K562 (cell line): ENCODE data around the gene ATXN7L2. TPM values are rescaled to one million over a fixed set of nuclear protein-coding genes. Genes with fewer than 3 reads are reported as not detected.

ENCODE experiments used
- DACH1 ChIP-seq: fragments of 450-650 bp; IDR thresholded peaks from 2 replicates; pipeline ENCODE4 v1.6.1; 2018; ENCODE audit not compliant: partially characterized antibody
- FOXA3 ChIP-seq, 2 experiments: fragments of 450-650 bp in 1 of 2; sonication (generic) in 1 of 2; formaldehyde crosslinking; IDR thresholded peaks in 1 of 2; conservative IDR thresholded peaks in 1 of 2; 2 replicates each; pipeline versions ENCODE4 v1.4.0 to v1.8.0; 2020 to 2022; ENCODE audit warnings: mild to moderate bottlenecking in 2 of 2, missing genetic modification reagents in 1 of 2
- HDAC1 ChIP-seq, 2 experiments: fragments of 450-650 bp; IDR thresholded peaks; 2 replicates each; pipeline ENCODE4 v1.6.1; 2016 to 2017; ENCODE audit warnings: inconsistent platforms in 1 of 2, mild to moderate bottlenecking in 1 of 2, moderate library complexity in 1 of 2
- NCOA1 ChIP-seq: fragments of 450-650 bp; IDR thresholded peaks from 2 replicates; pipeline ENCODE4 v1.6.1; 2016; ENCODE audit warnings: low read depth
- RAD21 ChIP-seq, 2 experiments: fragments of 250-450 bp in 1 of 2; fragments of 450-650 bp in 1 of 2; sonication (Bioruptor Pico) in 1 of 2; formaldehyde crosslinking in 1 of 2; IDR thresholded peaks in 1 of 2; conservative IDR thresholded peaks in 1 of 2; 2 replicates each; pipeline versions ENCODE4 v1.4.0 to v1.8.0; 2020 to 2022; ENCODE audit warnings: mild to moderate bottlenecking in 2 of 2, moderate library complexity in 1 of 2
- TOE1 ChIP-seq, 2 experiments: fragments of 450-650 bp in 1 of 2; sonication (generic) in 1 of 2; formaldehyde crosslinking in 1 of 2; IDR thresholded peaks; 2 replicates each; pipeline versions ENCODE4 v1.7.1 to v1.8.0; 2016 to 2022; ENCODE audit warnings: borderline replicate concordance in 2 of 2, mild to moderate bottlenecking in 2 of 2, antibody characterized with exemption in 1 of 2, inconsistent platforms in 1 of 2, low read depth in 1 of 2, missing genetic modification reagents in 1 of 2, moderate library complexity in 1 of 2
- TRIM24 ChIP-seq, 2 experiments: fragments of 450-650 bp; IDR thresholded peaks; 2 replicates each; pipeline ENCODE4 v1.6.1; 2016
- ZNF12 ChIP-seq: sonication (generic); formaldehyde crosslinking; IDR thresholded peaks from 2 replicates; pipeline ENCODE4 v1.4.0; 2020; ENCODE audit warnings: mild to moderate bottlenecking, missing genetic modification reagents
- ZNF75A ChIP-seq: fragments of 450-650 bp; formaldehyde crosslinking; IDR thresholded peaks from 2 replicates; pipeline ENCODE4 v1.4.0; 2020; ENCODE audit warnings: mild to moderate bottlenecking
- polyA plus RNA-seq, 8 experiments: library from polyadenylated mRNA; depleted of rRNA in 4 of 8; stranded (reverse) in 5 of 8; unstranded in 3 of 8; fragments of >200 nt; fragmentation: Nextera tagmentation in 2 of 8; fragmentation: Illumina TruSeq in 1 of 8; extraction: Ambion mirVana in 2 of 8; extraction: Trizol in 1 of 8; gene quantifications; 2 replicates each; pipeline versions ENCODE4 v1.2.1 to v1.2.3, GENCODE V29; 2011 to 2014; ENCODE audit warnings: inconsistent platforms in 1 of 8, missing spikeins in 1 of 8
- total RNA-seq, 7 experiments: library from RNA; depleted of rRNA in 6 of 7; stranded (reverse); fragments of >200 nt in 6 of 7; fragmentation: Illumina TruSeq in 2 of 7; extraction: Trizol in 2 of 7; gene quantifications; 2 replicates each; pipeline versions ENCODE4 v1.2.1 to v1.2.3, GENCODE V29; 2011 to 2021; ENCODE audit warnings: low replicate concordance in 1 of 7
- TF ChIP-seq, protein P1 (sequence below), 2 experiments: fragments of 450-650 bp; IDR thresholded peaks; 2 replicates each; pipeline ENCODE4 v1.6.1; 2018; ENCODE audit warnings: mild to moderate bottlenecking in 2 of 2, low read depth in 1 of 2; ENCODE audit not compliant: partially characterized antibody in 2 of 2
- TF ChIP-seq, protein P2 (sequence below): sonication (generic); formaldehyde crosslinking; IDR thresholded peaks from 2 replicates; pipeline ENCODE4 v1.8.1; 2023; ENCODE audit warnings: mild to moderate bottlenecking, missing genetic modification reagents
- TF ChIP-seq, protein P3 (sequence below): sonication (generic); formaldehyde crosslinking; IDR thresholded peaks from 2 replicates; pipeline ENCODE4 v1.8.0; 2022; ENCODE audit warnings: missing genetic modification reagents, mild to moderate bottlenecking, moderate library complexity, borderline replicate concordance
- TF ChIP-seq, protein P4 (sequence below): sonication (generic); formaldehyde crosslinking; IDR thresholded peaks from 2 replicates; pipeline ENCODE4 v1.8.0; 2022; ENCODE audit warnings: mild to moderate bottlenecking, missing genetic modification reagents, borderline replicate concordance

Gene ATXN7L2
- total and polyA plus RNA-seq, 9 of the 15 experiments (the other 6 are each of a cell fraction or from before 2014, with no cell fraction given) = 0.21 to 10.4 (median 5.8) TPM

DNA sequence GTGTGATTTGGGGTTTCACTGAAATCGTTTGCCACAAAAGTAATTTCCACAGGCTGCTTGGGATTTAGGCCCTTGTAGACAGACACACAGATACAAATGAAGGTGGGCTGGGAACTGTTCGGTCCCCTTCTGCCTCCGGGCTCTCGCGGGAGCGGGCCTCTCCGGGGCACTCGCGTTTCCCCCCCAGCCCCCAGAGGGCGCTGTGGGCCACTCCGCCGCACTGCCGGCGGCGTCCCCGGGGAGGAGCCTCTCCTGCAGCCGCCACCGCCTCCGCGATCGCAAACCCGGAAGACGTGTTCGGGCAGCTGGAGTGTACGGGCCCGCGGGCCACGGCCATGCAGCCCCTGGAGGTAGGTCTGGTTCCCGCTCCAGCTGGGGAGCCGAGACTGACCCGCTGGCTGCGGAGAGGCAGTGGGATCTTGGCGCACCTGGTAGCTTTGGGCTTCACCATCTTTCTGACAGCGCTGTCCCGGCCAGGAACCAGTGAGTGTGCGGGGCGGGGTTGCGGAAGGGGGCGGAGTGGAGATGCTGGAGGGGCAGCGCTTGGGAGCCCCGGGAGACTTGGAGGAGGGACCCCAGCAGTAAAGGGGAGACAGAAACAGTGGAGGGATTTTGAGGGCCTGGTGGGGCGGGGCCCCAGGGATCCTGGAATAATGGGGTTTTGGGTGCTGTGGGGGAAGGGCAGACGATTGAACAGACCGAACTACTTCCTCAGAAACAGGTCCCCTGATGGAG lies 10.3 kb downstream of the ATXN7L2 start, which contains the start of gene CYB561D1 (continued):
- TF ChIP-seq, protein P1, sequence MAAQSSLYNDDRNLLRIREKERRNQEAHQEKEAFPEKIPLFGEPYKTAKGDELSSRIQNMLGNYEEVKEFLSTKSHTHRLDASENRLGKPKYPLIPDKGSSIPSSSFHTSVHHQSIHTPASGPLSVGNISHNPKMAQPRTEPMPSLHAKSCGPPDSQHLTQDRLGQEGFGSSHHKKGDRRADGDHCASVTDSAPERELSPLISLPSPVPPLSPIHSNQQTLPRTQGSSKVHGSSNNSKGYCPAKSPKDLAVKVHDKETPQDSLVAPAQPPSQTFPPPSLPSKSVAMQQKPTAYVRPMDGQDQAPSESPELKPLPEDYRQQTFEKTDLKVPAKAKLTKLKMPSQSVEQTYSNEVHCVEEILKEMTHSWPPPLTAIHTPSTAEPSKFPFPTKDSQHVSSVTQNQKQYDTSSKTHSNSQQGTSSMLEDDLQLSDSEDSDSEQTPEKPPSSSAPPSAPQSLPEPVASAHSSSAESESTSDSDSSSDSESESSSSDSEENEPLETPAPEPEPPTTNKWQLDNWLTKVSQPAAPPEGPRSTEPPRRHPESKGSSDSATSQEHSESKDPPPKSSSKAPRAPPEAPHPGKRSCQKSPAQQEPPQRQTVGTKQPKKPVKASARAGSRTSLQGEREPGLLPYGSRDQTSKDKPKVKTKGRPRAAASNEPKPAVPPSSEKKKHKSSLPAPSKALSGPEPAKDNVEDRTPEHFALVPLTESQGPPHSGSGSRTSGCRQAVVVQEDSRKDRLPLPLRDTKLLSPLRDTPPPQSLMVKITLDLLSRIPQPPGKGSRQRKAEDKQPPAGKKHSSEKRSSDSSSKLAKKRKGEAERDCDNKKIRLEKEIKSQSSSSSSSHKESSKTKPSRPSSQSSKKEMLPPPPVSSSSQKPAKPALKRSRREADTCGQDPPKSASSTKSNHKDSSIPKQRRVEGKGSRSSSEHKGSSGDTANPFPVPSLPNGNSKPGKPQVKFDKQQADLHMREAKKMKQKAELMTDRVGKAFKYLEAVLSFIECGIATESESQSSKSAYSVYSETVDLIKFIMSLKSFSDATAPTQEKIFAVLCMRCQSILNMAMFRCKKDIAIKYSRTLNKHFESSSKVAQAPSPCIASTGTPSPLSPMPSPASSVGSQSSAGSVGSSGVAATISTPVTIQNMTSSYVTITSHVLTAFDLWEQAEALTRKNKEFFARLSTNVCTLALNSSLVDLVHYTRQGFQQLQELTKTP (IDR thresholded peaks at IDR 0.05; ENCODE audit: low read depth in 1 of 2, partially characterized antibody in 2 of 2) = peak in 1 of 2 experiments; percentile 82
- TF ChIP-seq, protein P2, sequence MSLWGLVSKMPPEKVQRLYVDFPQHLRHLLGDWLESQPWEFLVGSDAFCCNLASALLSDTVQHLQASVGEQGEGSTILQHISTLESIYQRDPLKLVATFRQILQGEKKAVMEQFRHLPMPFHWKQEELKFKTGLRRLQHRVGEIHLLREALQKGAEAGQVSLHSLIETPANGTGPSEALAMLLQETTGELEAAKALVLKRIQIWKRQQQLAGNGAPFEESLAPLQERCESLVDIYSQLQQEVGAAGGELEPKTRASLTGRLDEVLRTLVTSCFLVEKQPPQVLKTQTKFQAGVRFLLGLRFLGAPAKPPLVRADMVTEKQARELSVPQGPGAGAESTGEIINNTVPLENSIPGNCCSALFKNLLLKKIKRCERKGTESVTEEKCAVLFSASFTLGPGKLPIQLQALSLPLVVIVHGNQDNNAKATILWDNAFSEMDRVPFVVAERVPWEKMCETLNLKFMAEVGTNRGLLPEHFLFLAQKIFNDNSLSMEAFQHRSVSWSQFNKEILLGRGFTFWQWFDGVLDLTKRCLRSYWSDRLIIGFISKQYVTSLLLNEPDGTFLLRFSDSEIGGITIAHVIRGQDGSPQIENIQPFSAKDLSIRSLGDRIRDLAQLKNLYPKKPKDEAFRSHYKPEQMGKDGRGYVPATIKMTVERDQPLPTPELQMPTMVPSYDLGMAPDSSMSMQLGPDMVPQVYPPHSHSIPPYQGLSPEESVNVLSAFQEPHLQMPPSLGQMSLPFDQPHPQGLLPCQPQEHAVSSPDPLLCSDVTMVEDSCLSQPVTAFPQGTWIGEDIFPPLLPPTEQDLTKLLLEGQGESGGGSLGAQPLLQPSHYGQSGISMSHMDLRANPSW = peak; percentile 77; the same call in 1 of the 2 replicates
- TF ChIP-seq FOXA3 (CRISPR knock-in tag; conservative IDR thresholded peaks at IDR 0.05 in 1 of 2, IDR thresholded peaks at IDR 0.05 in 1 of 2) (peak in 1 of 2 experiments; percentile 14; a peak in 1 of 4 replicates), HDAC1 (IDR thresholded peaks at IDR 0.05) (peak; percentile 88 to 100; a peak in 3 of 4 replicates), TOE1 (IDR thresholded peaks at IDR 0.05; ENCODE audit: borderline replicate concordance) (peak; percentile 86), TOE1 (CRISPR knock-in tag; IDR thresholded peaks at IDR 0.05; ENCODE audit: borderline replicate concordance, low read depth) (no peak), RAD21 (CRISPR knock-in tag; conservative IDR thresholded peaks at IDR 0.05 in 1 of 2, IDR thresholded peaks at IDR 0.05 in 1 of 2) (peak; percentile 76 to 80), ZNF12 (CRISPR knock-in tag) (0 out of 2 replicates have a peak, but pooled peaks have one; percentile 27), DACH1 (peak; percentile 65), TRIM24 (IDR thresholded peaks at IDR 0.05) (no peak), NCOA1 (no peak), ZNF75A (0 out of 2 replicates have a peak, but pooled peaks have one; percentile 8)
- TF ChIP-seq, protein P3, sequence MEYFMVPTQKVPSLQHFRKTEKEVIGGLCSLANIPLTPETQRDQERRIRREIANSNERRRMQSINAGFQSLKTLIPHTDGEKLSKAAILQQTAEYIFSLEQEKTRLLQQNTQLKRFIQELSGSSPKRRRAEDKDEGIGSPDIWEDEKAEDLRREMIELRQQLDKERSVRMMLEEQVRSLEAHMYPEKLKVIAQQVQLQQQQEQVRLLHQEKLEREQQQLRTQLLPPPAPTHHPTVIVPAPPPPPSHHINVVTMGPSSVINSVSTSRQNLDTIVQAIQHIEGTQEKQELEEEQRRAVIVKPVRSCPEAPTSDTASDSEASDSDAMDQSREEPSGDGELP (CRISPR knock-in tag) = peak; percentile 98
- TF ChIP-seq, protein P4, sequence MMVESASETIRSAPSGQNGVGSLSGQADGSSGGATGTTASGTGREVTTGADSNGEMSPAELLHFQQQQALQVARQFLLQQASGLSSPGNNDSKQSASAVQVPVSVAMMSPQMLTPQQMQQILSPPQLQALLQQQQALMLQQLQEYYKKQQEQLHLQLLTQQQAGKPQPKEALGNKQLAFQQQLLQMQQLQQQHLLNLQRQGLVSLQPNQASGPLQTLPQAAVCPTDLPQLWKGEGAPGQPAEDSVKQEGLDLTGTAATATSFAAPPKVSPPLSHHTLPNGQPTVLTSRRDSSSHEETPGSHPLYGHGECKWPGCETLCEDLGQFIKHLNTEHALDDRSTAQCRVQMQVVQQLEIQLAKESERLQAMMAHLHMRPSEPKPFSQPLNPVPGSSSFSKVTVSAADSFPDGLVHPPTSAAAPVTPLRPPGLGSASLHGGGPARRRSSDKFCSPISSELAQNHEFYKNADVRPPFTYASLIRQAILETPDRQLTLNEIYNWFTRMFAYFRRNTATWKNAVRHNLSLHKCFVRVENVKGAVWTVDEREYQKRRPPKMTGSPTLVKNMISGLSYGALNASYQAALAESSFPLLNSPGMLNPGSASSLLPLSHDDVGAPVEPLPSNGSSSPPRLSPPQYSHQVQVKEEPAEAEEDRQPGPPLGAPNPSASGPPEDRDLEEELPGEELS = peak; percentile 67; the same call in 1 of the 2 replicates
